Heart left ventricle (tissue), 16 donors: ENCODE data around the gene PLAU. TPM values are rescaled to one million over a fixed set of nuclear protein-coding genes. Genes with fewer than 3 reads are reported as not detected.
"Not testable (repeated sequence)": the region's sequence is repeated elsewhere in the genome, so short reads cannot be mapped to it uniquely, and the experiment has no call there.

Experiments used
- ATAC-seq, 4 donors: fragments of 200-7000 bp; cut with Tn5 transposase; one replicate each; pipeline ENCODE4 v1.9.1; 2020 to 2022; ENCODE audit warnings: moderate library complexity in 4 of 4, mild to moderate bottlenecking in 3 of 4, moderate number of reproducible peaks in 1 of 4
- DNase-seq, 5 donors: peaks; one replicate each; pipeline ENCODE4 v3.0.0-alpha.2; 2020
- H3K27ac ChIP-seq, 12 donors: fragments of 200-600 bp; sonication (generic) in 4 of 12; one replicate each; pipeline versions ENCODE4 v1.5.0 to v1.8.0; 2016 to 2022; ENCODE audit warnings: mild to moderate bottlenecking in 2 of 12
- H3K27me3 ChIP-seq, 9 donors: fragments of 200-600 bp; sonication (generic) in 2 of 9; one replicate each; pipeline versions ENCODE4 v1.5.1 to v1.8.0; 2016 to 2022; ENCODE audit warnings: mild to moderate bottlenecking in 3 of 9
- H3K36me3 ChIP-seq, 9 donors: fragments of 200-600 bp; sonication (generic) in 2 of 9; one replicate each; pipeline versions ENCODE4 v1.5.0 to v1.8.0; 2018 to 2022; ENCODE audit warnings: mild to moderate bottlenecking in 2 of 9
- H3K4me1 ChIP-seq, 12 donors: fragments of 200-600 bp; sonication (generic) in 4 of 12; one replicate each; pipeline versions ENCODE4 v1.5.0 to v1.8.0; 2016 to 2022; ENCODE audit warnings: mild to moderate bottlenecking in 3 of 12
- H3K4me3 ChIP-seq, 12 donors: fragments of 200-600 bp; sonication (generic) in 4 of 12; one replicate each; pipeline versions ENCODE4 v1.5.0 to v1.8.0; 2017 to 2022; ENCODE audit warnings: mild to moderate bottlenecking in 9 of 12, moderate library complexity in 4 of 12
- H3K9me3 ChIP-seq, 12 donors: fragments of 200-600 bp; sonication (generic) in 4 of 12; one replicate each; pipeline versions ENCODE4 v1.5.0 to v1.8.0; 2016 to 2022; ENCODE audit warnings: mild to moderate bottlenecking in 1 of 12
- POLR2A ChIP-seq, 2 donors: fragments of 450-650 bp; IDR thresholded peaks; one replicate each; pipeline ENCODE4 v1.6.1; 2017; ENCODE audit warnings: antibody characterized with exemption in 2 of 2, mild to moderate bottlenecking in 2 of 2, moderate library complexity in 2 of 2
- WGBS, 4 donors: extraction: QIAGEN DNeasy Blood & Tissue Kit in 2 of 4; methylation state at CpG; one replicate each; pipeline versions ENCODE4 v1.1.5 to v1.1.7; 2013 to 2018; 5-methylcytosine and 5-hydroxymethylcytosine counted together
- intact Hi-C, 10 donors: fragments of 100-400 bp; cut with DNase I; formaldehyde crosslinking; loops; one replicate each; pipeline versions ENCODE4 v1.11.1 to v1.14.2; 2022
- polyA plus RNA-seq, 2 donors: library from polyadenylated mRNA; stranded (reverse); fragments of 200-250 nt; gene quantifications; one replicate each; pipeline ENCODE4 v1.2.3, GENCODE V29; 2013
- total RNA-seq, 9 donors: library from RNA; depleted of rRNA in 2 of 9; stranded (reverse); fragments of >200 nt in 2 of 9; fragmentation: NEBNext Ultra II Directional in 3 of 9; extraction: Animal tissue kit (Norgen Biotek cat#: 25700) in 3 of 9; gene quantifications; one replicate each; pipeline versions ENCODE4 v1.1.0 to v1.2.4, GENCODE V29; 2016 to 2023
- TF ChIP-seq, protein P1 (sequence below), 12 donors: fragments of 200-600 bp; sonication (generic) in 4 of 12; IDR thresholded peaks; one replicate each; pipeline versions ENCODE4 v1.5.0 to v1.8.0; 2018 to 2022; ENCODE audit warnings: antibody characterized with exemption in 12 of 12, mild to moderate bottlenecking in 5 of 12
- donor health status: ischemic (EF 13 %, LVEDD 7.1; RV severe dilation, severe dysfunction).
- donor health status: healthy with polysubstance abuse.
- donor health status: DM: no; HTN: yes; CAD: no.
- donor health status: DM: no; HTN: no; CAD: no.
- donor health status: ischemic (EF 25% LVEDD 6.9; RV normal size, moderate dysfunction).
- donor health status: ischemic (EF 25% LVEDD 5.7; RV mildly dilated, moderate dysfunction).
- donor health status: healthy.
- donor health status: DM: yes; HTN: yes; CAD: no.
- donor health status: ischemic (EF 35%, LVEDD 5.7; RV mildly dilated, moderate dysfunction).
- donor health status: nonischemic (EF 11% LVEDD 7.7; RV severe dilation, severe dysfunction).
- donor health status: DM: yes; HTN: yes; CAD: no.
- donor health status: PGD.
- donor health status: ischemic (EF 29% LVEDD 5.4; RV normal size, mild dysfunction).
- donor health status: nonischemic (EF 23%, LVEDD 6.1; RV moderate dilation, normal function).

PLAU gene
- total and polyA plus RNA-seq, 11 donors: 3.3 to 68.1 (median 10.3) TPM

DNA sequence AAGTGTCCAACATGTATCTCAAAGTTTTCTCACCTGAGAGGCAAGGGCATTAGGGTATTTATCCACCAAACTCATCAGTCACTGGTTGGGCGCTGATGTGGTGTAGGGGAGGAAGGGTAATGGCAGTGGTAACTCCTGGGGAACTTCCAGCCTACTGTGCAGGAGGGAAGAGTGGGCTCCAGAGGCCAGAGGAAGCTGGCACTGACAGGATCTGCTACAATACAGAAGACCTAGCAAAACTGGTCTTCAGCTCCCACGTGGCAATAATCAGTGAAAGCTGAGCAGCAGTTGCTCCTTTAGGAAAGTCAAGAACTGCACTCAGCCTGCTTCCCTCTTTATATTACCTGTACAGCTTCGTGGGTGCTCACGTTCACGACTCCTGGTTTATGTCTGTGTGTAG, 19.4 kb upstream of the PLAU start:
- intact Hi-C loops: no loop called here
- DNase-seq: no peak
- H3K27me3 ChIP-seq: no peaks in the 10 kb centered on the region
- no peaks in the 10 kb centered on the region for H3K9me3 ChIP-seq
- peaks cover 17 to 36% (median 26%) of the 10 kb centered on the region in 12 donors for H3K4me1 ChIP-seq
- TF ChIP-seq, protein P1, sequence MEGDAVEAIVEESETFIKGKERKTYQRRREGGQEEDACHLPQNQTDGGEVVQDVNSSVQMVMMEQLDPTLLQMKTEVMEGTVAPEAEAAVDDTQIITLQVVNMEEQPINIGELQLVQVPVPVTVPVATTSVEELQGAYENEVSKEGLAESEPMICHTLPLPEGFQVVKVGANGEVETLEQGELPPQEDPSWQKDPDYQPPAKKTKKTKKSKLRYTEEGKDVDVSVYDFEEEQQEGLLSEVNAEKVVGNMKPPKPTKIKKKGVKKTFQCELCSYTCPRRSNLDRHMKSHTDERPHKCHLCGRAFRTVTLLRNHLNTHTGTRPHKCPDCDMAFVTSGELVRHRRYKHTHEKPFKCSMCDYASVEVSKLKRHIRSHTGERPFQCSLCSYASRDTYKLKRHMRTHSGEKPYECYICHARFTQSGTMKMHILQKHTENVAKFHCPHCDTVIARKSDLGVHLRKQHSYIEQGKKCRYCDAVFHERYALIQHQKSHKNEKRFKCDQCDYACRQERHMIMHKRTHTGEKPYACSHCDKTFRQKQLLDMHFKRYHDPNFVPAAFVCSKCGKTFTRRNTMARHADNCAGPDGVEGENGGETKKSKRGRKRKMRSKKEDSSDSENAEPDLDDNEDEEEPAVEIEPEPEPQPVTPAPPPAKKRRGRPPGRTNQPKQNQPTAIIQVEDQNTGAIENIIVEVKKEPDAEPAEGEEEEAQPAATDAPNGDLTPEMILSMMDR (IDR thresholded peaks at IDR 0.05): no peak
- TF ChIP-seq POLR2A (IDR thresholded peaks at IDR 0.05): no peak
- no peak overlapping the region for H3K27ac ChIP-seq
- WGBS, 4 donors: 80 to 87% (median 85%) methylated on average over 5 of the region's 5 CpGs
- H3K36me3 ChIP-seq: no peaks in the 10 kb centered on the region
- H3K4me3 ChIP-seq: no peak overlapping the region
- ATAC-seq: no peak

DNA sequence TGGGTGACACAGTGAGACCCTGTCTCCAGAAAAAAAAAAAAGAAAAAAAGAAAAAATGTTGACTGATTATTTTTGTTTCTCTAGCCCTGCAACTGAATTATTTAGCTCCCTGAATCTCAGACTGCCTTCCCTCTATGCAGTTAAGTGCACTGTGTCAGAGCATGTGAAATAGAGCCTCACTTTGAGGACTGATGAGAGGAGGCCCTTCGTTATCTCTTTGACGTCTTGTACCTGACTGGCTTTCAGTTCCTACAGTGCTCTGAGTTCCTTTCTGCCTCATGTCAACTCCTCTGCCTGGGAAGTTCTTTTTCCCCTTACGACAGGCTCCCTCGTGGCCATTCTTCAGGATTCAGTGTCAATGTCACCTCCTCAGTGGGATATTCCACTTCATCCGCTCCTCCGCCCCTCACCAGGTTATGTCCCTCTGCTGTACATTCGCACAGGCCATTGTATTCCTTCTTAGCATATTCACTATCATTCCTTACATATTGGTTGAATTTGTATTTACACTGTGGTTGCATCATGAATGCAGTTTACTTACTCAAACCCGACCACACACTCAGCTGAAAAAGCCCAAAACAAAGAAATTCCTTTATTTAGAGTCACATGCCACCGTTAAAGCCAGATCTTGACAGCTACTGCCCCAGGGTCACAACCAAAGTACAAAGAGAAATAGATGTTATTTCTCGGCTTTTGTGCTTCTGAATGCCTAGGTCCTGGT, 18.5 kb upstream of the PLAU start:
- H3K4me3 ChIP-seq: no peak overlapping the region
- H3K4me1 ChIP-seq: peaks cover 11 to 27% (median 17%) of the 10 kb centered on the region in 12 donors
- no peak for ATAC-seq
- H3K36me3 ChIP-seq: no peaks in the 10 kb centered on the region
- H3K27ac ChIP-seq: no peak overlapping the region
- TF ChIP-seq, protein P1 (IDR thresholded peaks at IDR 0.05): no peak
- TF ChIP-seq POLR2A (IDR thresholded peaks at IDR 0.05): no peak
- no peaks in the 10 kb centered on the region for H3K9me3 ChIP-seq
- H3K27me3 ChIP-seq: no peaks in the 10 kb centered on the region
- no peak for DNase-seq
- WGBS, 4 donors: 78 to 86% (median 81%) methylated on average over 10 of the region's 10 CpGs
- intact Hi-C loops: no loop called here

DNA sequence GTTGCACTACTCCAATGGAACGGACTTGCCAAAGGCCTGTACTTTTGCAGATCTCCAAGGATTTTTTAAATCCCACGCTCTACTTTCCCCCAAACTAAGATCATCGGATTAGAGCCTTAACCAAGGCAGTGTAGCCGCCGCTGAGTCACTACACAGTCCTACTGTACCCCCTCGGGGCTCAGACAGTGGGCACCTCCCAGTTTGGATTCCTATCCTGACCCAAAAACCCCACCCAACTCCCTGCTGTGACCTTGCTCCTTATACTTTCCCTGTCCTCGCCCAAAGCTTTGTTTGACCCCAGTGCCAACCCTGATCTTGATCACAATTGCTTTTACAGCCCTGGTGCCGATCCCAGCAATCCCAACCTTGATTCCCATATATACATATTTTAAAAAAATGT, 17.5 kb upstream of the PLAU start:
- TF ChIP-seq, protein P1 (IDR thresholded peaks at IDR 0.05): no peak
- no peak for TF ChIP-seq POLR2A (IDR thresholded peaks at IDR 0.05)
- no peaks in the 10 kb centered on the region for H3K27me3 ChIP-seq
- DNase-seq (no peak), ATAC-seq (no peak)
- H3K36me3 ChIP-seq: no peaks in the 10 kb centered on the region
- intact Hi-C loops: no loop called here
- H3K9me3 ChIP-seq: no peaks in the 10 kb centered on the region
- no peak overlapping the region for H3K27ac ChIP-seq
- WGBS, 4 donors: 81 to 92% (median 85%) methylated on average over 8 of the region's 8 CpGs
- H3K4me3 ChIP-seq: no peak overlapping the region
- peaks cover 4 to 20% (median 7%) of the 10 kb centered on the region in 12 donors for H3K4me1 ChIP-seq

DNA sequence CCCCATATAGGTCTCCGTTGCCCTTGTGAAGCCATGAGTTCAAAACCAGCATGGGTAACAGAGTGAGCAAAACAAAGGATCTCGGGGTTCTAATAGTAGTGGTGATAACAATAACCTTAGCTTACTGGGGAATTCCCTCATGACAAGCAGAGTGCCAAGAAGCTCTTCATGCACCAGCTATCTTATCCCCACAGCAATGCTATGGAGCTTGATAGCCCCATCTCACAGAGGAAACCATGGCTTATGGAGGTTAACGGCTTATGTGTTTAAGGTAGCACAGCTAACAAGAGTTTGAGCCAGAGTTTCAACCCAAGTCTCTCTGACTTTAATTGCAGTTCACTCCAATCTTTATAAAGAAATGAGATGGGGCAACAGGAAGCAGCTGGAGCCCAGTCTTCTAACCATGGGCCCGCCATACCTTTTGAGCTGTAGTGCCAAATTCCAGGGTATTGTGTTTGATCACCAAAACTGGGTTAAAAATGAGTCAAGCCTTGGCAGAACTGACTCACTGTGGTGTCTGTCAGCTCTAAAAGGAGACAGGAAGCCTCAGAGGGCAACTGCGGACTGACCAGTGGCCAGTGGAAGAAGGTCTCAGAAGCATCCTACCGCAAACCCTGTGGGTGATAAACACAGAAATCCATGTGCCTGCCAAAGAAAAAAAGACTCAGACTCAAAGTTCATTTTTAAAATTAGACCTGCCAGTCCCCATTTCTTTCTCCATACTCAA, 16.5 kb upstream of the PLAU start:
- H3K9me3 ChIP-seq: no peaks in the 10 kb centered on the region
- DNase-seq (no peak), ATAC-seq (no peak)
- no peak overlapping the region for H3K4me3 ChIP-seq
- H3K27me3 ChIP-seq: no peaks in the 10 kb centered on the region
- peaks cover 0 to 22% (median 0%) of the 10 kb centered on the region in 12 donors for H3K4me1 ChIP-seq
- no peaks in the 10 kb centered on the region for H3K36me3 ChIP-seq
- intact Hi-C loops: no loop called here
- no peak for TF ChIP-seq POLR2A (IDR thresholded peaks at IDR 0.05)
- TF ChIP-seq, protein P1 (IDR thresholded peaks at IDR 0.05): no peak
- peak overlapping the region in 1 of 12 donors; percentile 27 for H3K27ac ChIP-seq
- WGBS, 4 donors: 78 to 85% (median 82%) methylated on average over 6 of the region's 6 CpGs

DNA sequence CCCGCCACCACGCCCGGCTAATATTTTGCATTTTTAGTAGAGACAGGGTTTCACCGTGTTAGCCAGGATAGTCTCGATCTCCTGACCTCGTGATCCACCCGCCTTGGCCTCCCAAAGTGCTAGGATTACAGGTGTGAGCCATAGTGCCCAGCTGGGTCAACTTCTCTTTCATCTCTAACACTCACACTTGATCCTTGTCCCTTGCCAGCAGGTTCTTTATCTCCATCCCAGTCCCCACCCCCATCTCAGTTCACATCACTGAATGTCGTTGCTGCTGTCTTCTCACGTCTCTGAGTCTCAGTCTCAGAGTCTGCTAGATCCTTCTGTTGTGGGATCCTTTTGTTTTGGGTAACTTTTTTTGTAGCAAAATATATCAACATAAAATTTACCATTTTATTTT, 15.6 kb upstream of the PLAU start:
- H3K4me1 ChIP-seq: peaks cover 0 to 32% (median 0%) of the 10 kb centered on the region in 12 donors
- H3K36me3 ChIP-seq, H3K4me3 ChIP-seq, intact Hi-C loops, DNase-seq, H3K27me3 ChIP-seq, H3K27ac ChIP-seq, ATAC-seq, H3K9me3 ChIP-seq: not testable (repeated sequence)
- WGBS, 4 donors: 93 to 99% (median 97%) methylated on average over 9 of the region's 9 CpGs
